NCI-H1930 (cell line): ENCODE measurements around the gene FFAR2.

Source experiments
- DNase-seq, 2 experiments: peaks; one replicate each; lab custom pipeline; 2025; lab: John Stamatoyannopoulos, UW

Gene FFAR2

DNA sequence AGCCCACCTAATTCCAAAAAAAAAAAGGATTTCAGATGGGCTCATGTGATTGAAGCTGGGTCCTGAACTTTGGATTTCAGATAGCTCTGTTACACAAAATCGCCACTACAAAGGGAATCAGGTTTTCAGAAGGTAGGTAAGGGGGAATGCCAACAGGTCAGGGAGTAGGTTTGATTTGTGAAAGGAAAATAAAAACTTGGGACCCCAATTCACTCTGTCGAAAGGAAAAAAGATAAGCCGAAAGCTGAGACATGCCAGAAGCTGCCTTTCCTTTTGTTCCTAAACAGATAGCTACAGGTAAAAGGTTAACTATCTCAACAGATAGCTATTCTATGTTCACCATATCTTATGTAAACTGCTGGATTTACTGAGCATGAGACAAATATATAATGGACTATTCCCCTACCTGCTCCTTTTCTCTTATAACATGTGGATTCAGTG lies 38.2 kb downstream of the FFAR2 start:
- DNase-seq: no peak

DNA sequence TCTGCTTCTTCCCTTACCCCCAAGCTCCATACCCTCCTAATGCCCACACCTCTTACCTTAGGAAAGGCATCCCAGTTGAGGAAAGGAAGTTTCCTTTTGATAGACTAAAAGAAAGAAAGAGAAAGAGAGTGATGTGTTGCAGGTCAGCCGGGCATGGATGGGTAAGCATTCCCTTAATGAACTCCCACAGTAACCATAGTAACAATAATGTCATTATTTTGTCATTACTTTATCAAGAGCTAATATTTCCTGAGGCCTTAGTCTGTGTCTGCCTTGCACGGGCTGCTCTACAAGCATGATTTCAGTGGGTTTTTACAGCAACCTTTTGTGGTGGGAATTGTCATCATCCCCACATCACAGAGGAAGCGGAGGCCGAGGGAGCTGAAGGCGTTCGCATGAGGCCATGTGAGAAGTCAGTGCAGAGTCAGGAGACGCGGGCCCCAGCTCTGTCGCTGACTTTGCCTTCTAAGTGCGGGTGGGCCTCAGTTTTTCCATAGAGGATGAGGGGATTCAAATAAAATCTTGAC lies 39.7 kb downstream of the FFAR2 start:
- DNase-seq: no peak

DNA sequence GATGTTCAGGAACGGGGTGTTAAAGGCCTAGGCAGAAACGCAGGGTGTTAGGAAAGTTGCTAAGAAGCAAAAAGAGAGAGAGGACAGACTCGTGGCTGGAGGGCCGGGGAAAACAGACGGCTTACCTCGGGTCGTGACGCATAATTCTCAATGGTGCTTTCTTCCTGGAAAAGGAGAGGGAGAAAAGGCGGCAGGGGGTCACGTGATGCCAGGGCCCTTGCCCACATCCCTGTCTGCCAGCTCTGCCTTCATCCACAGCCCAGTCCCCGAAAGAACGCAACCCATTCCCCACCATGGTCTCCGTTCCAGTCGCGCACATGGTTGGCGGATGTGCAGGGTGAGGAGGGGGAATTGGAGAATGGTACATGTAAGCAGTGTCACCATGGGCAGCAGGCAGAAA lies 40.6 kb downstream of the FFAR2 start:
- DNase-seq: no peak

DNA sequence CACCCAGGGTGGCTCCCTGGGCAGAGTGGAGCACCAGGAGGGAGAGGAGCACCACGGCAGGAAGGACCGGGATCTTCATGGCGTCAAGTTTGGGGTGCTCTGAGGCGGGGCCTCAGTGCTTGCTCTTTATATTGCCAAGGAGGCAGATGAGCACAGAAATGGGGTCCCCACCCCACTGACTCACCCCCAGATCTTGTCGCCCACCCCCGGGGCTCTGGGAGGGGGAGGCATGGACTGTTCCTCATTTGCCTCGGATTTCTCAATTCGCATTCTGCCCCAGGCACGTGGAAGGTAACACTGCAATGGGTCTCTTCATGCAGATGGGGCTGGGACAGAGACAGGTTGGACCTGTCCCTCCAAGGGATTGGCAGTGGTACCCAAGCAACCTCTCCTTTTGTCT lies 42.3 kb downstream of the FFAR2 start, which contains the start of gene KRTDAP:
TSS of gene KRTDAP (minus strand) at position 101 of the 400 bp plus-strand sequence. CDS start at position 79, 22 bp downstream.
- no peak for DNase-seq

DNA sequence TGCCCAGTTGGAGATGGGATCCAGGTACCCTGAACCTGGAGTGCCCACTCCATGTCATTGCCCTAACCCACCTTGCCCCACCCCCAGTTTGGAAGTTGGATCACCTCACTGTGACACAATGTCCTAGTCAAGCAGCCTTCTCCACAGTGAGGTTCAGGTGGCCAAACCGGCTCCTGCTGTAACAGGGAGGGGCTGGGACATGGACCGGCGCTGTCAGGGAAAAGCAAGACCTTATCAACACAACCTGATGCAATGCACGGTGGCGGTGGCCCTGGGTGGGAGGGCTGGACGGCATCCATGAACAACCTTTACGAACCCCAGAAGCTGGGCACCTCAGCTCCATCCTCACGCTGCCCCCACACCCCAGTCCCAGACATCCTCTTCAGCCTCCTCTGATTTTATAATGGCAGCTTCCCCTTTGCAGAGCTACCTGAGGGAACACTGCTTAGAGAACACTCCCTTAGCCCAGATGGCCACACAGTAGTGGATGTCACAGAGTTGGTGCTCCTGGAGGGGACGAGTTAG lies 43.8 kb downstream of the FFAR2 start:
- DNase-seq: no peak

DNA sequence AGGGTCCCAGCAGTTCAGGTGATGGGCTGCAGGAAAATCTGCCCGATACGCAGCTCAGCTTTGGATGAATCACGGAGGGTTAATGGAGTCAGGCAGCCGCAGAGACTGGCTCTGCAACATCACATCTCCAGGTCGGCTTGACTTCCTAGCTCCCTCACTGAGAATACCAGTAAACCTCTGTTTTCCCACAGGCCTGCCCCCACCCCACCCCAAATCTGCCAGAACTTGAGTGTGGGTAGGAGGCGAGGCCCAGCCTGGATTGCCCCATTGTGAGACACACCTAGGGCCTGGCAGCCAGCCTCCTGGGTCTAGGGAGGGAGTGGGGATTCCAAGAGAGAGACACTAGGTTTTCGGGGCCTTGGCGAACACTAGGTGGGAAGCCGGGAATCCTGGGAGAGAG lies 45.9 kb downstream of the FFAR2 start:
- DNase-seq: no peak

DNA sequence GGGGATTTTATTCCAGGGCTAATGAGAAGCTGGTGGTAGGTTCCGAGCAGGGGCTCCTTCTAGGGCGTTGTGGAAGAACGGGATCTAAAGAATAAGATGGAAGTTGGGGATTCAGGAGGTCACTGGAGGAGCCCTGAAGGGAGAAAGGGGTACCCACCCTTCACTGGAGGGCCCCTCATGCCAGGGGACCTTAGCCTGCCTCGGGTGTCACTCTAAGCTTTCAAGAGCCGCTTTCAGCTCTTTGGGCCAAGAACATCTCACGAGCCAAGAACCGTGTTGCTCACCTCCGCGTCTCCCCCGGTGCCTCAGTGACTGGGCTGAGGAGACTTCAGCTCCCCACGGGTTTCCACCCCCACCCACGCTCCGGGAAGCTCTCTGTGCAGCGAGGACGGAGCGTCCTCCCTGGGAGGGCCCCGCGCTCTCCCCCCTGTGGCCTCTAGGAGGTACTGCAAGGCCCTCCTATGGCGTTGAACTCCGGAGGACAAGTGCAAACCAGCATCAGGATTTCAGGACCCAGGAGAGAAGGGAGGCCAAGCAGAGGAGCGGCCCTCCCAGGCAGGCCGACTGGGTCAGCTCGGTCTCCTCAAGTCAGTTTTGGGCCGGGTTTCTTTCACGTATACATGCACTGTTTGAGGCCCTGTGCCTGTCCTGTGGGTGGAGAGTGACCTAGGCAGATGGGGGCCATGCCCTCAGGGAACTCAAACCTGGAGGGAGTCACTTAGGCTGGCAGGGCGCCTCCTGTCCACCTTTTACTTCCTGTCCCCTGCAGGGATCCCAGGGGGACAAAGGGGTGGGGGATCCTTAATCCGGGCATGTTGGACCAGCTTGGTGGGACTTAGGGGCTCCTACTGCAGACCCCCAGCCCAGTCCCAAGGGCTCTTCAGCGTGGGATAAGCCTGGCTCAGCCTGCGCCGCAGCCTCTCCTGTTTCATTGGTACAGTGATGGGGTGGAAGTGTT lies 47.3 kb downstream of the FFAR2 start:
- peak; percentile 34 to 59 for DNase-seq

DNA sequence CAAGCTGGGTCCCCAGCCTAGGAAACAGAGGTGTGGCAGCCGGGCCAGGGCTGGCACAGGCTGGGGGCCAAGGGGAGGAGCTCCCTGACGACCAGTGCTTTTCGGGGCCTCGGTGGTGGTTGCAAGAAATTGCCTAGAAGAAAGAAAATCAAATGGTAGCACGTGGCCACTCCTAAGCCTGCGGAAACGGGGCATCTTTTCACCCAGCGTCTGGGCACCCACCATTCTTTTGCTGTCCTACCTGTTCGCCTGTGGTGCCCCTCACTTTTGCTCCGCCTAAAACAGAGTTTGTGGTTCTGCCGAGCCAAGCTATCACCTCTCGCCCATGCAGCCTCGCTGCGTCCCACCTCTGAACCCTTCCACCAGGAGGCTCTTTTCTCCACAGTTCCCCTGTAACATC lies 49.3 kb downstream of the FFAR2 start:
- no peak for DNase-seq

DNA sequence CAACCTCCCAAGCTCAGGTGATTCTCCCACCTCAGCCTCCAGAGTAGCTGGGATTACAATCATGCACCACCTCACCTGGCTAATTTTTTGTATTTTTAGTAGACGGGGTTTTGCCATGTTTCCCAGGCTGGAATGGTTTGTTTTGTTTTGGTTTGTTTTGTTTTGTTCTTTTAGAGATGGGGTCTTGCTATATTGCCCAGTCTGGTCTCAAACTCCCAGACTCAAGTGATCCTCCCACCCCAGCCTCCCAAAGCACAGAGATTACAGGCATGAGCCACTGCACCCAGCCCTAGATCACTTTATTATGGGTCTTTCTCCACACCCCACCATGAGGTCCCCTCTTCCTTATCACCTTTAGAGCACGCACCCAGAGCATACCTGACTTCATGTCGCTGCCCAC lies 50.2 kb downstream of the FFAR2 start:
- DNase-seq: no peak

DNA sequence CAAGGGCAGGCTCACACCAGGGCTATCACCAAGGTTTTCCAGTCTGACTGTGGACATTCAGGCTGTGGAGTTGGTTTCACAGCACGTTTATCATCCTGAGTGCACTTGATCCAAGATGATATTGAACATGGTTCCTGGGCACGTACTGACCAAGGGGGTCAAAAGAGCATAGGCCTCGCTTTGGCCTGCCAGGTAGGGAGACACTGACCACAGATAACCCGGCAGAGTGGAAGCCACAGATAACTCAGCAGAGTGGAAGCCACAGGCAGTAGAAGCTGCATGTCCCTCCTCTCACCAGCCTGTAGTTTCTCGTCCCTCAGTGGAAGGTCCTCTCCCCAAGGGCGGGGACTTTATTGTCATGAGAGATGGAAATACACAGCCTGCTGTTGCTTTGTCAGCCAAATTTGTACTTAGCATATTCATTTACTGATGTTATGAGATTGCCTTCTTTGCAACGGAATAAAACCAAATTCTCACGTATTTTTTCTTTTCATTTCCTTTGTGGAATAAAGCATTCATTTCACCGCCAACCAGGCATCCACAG lies 51.0 kb downstream of the FFAR2 start:
- DNase-seq: no peak

DNA sequence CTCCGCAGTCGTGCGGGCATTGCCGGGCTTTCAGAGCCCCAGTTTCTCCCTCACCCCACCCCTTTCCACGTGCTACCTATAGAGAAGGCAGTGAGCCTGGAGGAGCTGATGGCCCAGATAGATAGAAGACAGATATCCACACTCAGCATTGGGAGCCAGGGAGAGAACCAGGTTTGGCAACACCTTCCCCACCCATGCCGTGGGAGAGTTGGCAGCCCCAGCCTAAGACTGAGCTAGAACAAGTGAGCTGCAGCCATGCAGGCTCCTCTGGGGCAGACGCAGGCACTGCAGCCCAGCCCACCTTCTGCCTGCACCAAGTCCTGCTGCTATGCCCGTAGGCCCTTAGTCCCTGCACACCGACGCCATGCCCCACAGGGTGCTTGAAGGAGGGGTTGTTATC lies 52.6 kb downstream of the FFAR2 start:
- no peak for DNase-seq
